Stomach (tissue), 9 donors: ENCODE results near the gene RASA3. TPM values are rescaled to one million over a fixed set of nuclear protein-coding genes. Genes with fewer than 3 reads are reported as not detected.

Experiments used
- DNase-seq, 2 donors: peaks; one replicate each; pipeline versions ENCODE4 v3.0.0 to v3.0.0-alpha.2; 2013 to 2019
- H3K27ac ChIP-seq, 5 donors: fragments of 200-600 bp in 4 of 5; sonication (generic) in 4 of 5; one replicate each; pipeline ENCODE4 v1.5.1; 2013 to 2019; ENCODE audit warnings: mild to moderate bottlenecking in 1 of 5, moderate library complexity in 1 of 5
- H3K27me3 ChIP-seq, 3 donors: fragments of 200-600 bp; sonication (generic); one replicate each; pipeline ENCODE4 v1.5.1; 2017 to 2019; ENCODE audit warnings: mixed run types in 1 of 3
- H3K36me3 ChIP-seq, 4 donors: fragments of 200-600 bp; sonication (generic); 1 replicate in 3 of 4; 2 replicates in 1 of 4; pipeline ENCODE4 v1.5.1; 2016 to 2019
- H3K4me1 ChIP-seq, 4 donors: fragments of 200-600 bp; sonication (generic); one replicate each; pipeline ENCODE4 v1.5.1; 2016 to 2019
- H3K4me3 ChIP-seq, 4 donors: fragments of 200-600 bp; sonication (generic) in 3 of 4; one replicate each; pipeline ENCODE4 v1.5.1; 2016 to 2019; ENCODE audit warnings: mild to moderate bottlenecking in 1 of 4
- H3K9me3 ChIP-seq, 4 donors: fragments of 200-600 bp; sonication (generic); one replicate each; pipeline ENCODE4 v1.5.1; 2016 to 2019
- CTCF ChIP-seq, 7 experiments: fragments of 450-650 bp in 4 of 7; fragments of 200-600 bp in 3 of 7; sonication (generic) in 3 of 7; IDR thresholded peaks; one replicate each; pipeline ENCODE4 v1.5.1; 2016 to 2019; ENCODE audit warnings: antibody characterized with exemption in 7 of 7, control low read depth in 2 of 7, mild to moderate bottlenecking in 1 of 7
- EP300 ChIP-seq: sonication (generic); formaldehyde crosslinking; IDR thresholded peaks from one replicate; pipeline ENCODE4 v1.6.1; 2017; ENCODE audit warnings: antibody characterized with exemption
- POLR2A ChIP-seq, 4 donors: fragments of 450-650 bp; IDR thresholded peaks; one replicate each; pipeline ENCODE4 v1.6.1; 2016; ENCODE audit warnings: antibody characterized with exemption in 4 of 4, control low read depth in 2 of 4, mild to moderate bottlenecking in 1 of 4, moderate library complexity in 1 of 4
- POLR2AphosphoS5 ChIP-seq, 3 donors: sonication (generic); formaldehyde crosslinking; IDR thresholded peaks; one replicate each; pipeline ENCODE4 v1.6.1; 2016; ENCODE audit warnings: antibody characterized with exemption in 3 of 3
- WGBS, 5 donors: extraction: QIAGEN DNeasy Blood & Tissue Kit in 3 of 5; methylation state at CpG; one replicate each; pipeline versions ENCODE4 v1.1.5 to v1.1.7; 2013 to 2018; 5-methylcytosine and 5-hydroxymethylcytosine counted together
- intact Hi-C: fragments of 100-400 bp; cut with DNase I; formaldehyde crosslinking; loops from one replicate; pipeline ENCODE4 v1.15.1; 2023; ENCODE audit warnings: low total_unique reads
- polyA plus RNA-seq, 3 donors: library from polyadenylated mRNA; stranded (reverse); fragments of 200-250 nt; gene quantifications; one replicate each; pipeline ENCODE4 v1.2.3, GENCODE V29; 2013
- total RNA-seq, 5 donors: library from RNA; depleted of rRNA; stranded (reverse); fragments of >200 nt; gene quantifications; one replicate each; pipeline versions ENCODE4 v1.1.0 to v1.2.3, GENCODE V29; 2014 to 2016
- donor health status: healthy with polysubstance abuse.
- donor health status: Bipolar disorder and iron deficiency.
- donor health status: healthy.

The RASA3 gene
- total and polyA plus RNA-seq, 8 donors = 3.7 to 22.3 (median 7.9) TPM

- no peak overlapping the region for H3K4me3 ChIP-seq
- peak overlapping the region in 2 of 5 donors; percentile 39 to 46 for H3K27ac ChIP-seq
- no peaks in the 10 kb centered on the region for H3K27me3 ChIP-seq
- no peaks in the 10 kb centered on the region for H3K9me3 ChIP-seq
- DNase-seq = no peak
- peaks cover 4 to 56% (median 28%) of the 10 kb centered on the region in 4 donors for H3K4me1 ChIP-seq
- 79 to 86% (median 85%) methylated on average over 23 to 28 of the region's 28 CpGs for WGBS, 5 donors
- intact Hi-C loops = no loop called here
- H3K36me3 ChIP-seq = peaks cover 0 to 32% (median 11%) of the 10 kb centered on the region in 4 donors
- TF ChIP-seq EP300 (no peak), POLR2A (IDR thresholded peaks at IDR 0.05) (no peak), CTCF (IDR thresholded peaks at IDR 0.05) (no peak), POLR2AphosphoS5 (IDR thresholded peaks at IDR 0.05) (no peak)
Observed at GRCh38 chr13:114056205-114057013, 76.0 kb downstream of the RASA3 start.

- Histone ChIP-seq H3K9me3 (no peaks in the 10 kb centered on the region), H3K4me3 (no peak overlapping the region), H3K36me3 (peaks cover 0 to 39% (median 17%) of the 10 kb centered on the region in 4 donors), H3K27me3 (no peaks in the 10 kb centered on the region), H3K27ac (no peak overlapping the region), H3K4me1 (peaks cover 4 to 55% (median 28%) of the 10 kb centered on the region in 4 donors)
- DNase-seq = no peak
- TF ChIP-seq POLR2A (IDR thresholded peaks at IDR 0.05) = no peak
- no peak for TF ChIP-seq EP300
- no peak for TF ChIP-seq CTCF (IDR thresholded peaks at IDR 0.05)
- TF ChIP-seq POLR2AphosphoS5 (IDR thresholded peaks at IDR 0.05) = no peak
- intact Hi-C loops = no loop called here
- 90 to 97% (median 95%) methylated on average over 12 to 19 of the region's 19 CpGs for WGBS, 5 donors
Observed at GRCh38 chr13:114055766-114056165, 76.7 kb downstream of the RASA3 start.

- no peak for TF ChIP-seq CTCF (IDR thresholded peaks at IDR 0.05)
- no peak for TF ChIP-seq POLR2A (IDR thresholded peaks at IDR 0.05)
- no peak for TF ChIP-seq EP300
- no peak for TF ChIP-seq POLR2AphosphoS5 (IDR thresholded peaks at IDR 0.05)
- Histone ChIP-seq H3K9me3 (no peaks in the 10 kb centered on the region), H3K27ac (no peak overlapping the region), H3K36me3 (peaks cover 0 to 37% (median 22%) of the 10 kb centered on the region in 4 donors), H3K4me1 (peaks cover 4 to 46% (median 25%) of the 10 kb centered on the region in 4 donors), H3K4me3 (no peak overlapping the region), H3K27me3 (no peaks in the 10 kb centered on the region)
- DNase-seq = no peak
- 74 to 93% (median 89%) methylated on average over 14 to 24 of the region's 24 CpGs for WGBS, 5 donors
- intact Hi-C loops = no loop called here
Observed at GRCh38 chr13:114054830-114055439, 77.5 kb downstream of the RASA3 start.

- intact Hi-C loops = no loop called here
- TF ChIP-seq CTCF (IDR thresholded peaks at IDR 0.05) (no peak), POLR2AphosphoS5 (IDR thresholded peaks at IDR 0.05) (no peak), EP300 (no peak), POLR2A (IDR thresholded peaks at IDR 0.05) (no peak)
- peaks cover 4 to 41% (median 25%) of the 10 kb centered on the region in 4 donors for H3K4me1 ChIP-seq
- H3K4me3 ChIP-seq = no peak overlapping the region
- peaks cover 0 to 38% (median 25%) of the 10 kb centered on the region in 4 donors for H3K36me3 ChIP-seq
- DNase-seq = no peak
- no peaks in the 10 kb centered on the region for H3K27me3 ChIP-seq
- no peak overlapping the region for H3K27ac ChIP-seq
- WGBS, 5 donors = 75 to 86% (median 84%) methylated on average over 5 of the region's 5 CpGs
- H3K9me3 ChIP-seq = no peaks in the 10 kb centered on the region
Observed at GRCh38 chr13:114054264-114054663, 78.2 kb downstream of the RASA3 start.
